Chondrocyte (in vitro differentiated cells): ENCODE measurements around the gene SIRPG. TPM values are rescaled to one million over a fixed set of nuclear protein-coding genes. Genes with fewer than 3 reads are reported as not detected.

Source experiments
- DNase-seq: peaks from one replicate; pipeline ENCODE4 v3.0.0; 2021; ENCODE audit warnings: mixed read lengths, low spot score
- H3K27ac Mint-ChIP-seq: one replicate; pipeline ENCODE4 v1.8.0; 2021; ENCODE audit warnings: mild to moderate bottlenecking, moderate library complexity, mixed read lengths; ENCODE audit not compliant: unreplicated experiment
- H3K27me3 Mint-ChIP-seq: 2 replicates; pipeline ENCODE4 v1.8.0; 2021; ENCODE audit warnings: low read depth, mixed read lengths
- H3K36me3 Mint-ChIP-seq: 2 replicates; pipeline ENCODE4 v1.8.0; 2021; ENCODE audit warnings: low read depth, mixed read lengths
- H3K4me1 Mint-ChIP-seq: 2 replicates; pipeline ENCODE4 v1.8.0; 2021; ENCODE audit warnings: low read depth, mild to moderate bottlenecking, mixed read lengths
- H3K4me3 Mint-ChIP-seq: one replicate; pipeline ENCODE4 v1.8.0; 2021; ENCODE audit warnings: mild to moderate bottlenecking, moderate library complexity, mixed read lengths; ENCODE audit not compliant: unreplicated experiment
- H3K9me3 Mint-ChIP-seq: 2 replicates; pipeline ENCODE4 v1.8.0; 2021; ENCODE audit warnings: low read depth, mixed read lengths
- CTCF ChIP-seq: fragments of 200-600 bp; sonication (generic); IDR thresholded peaks from 2 replicates; pipeline ENCODE4 v1.5.0; 2021; ENCODE audit warnings: antibody characterized with exemption, mild to moderate bottlenecking, moderate library complexity
- total RNA-seq: library from RNA; stranded (reverse); gene quantifications from 3 replicates; pipeline ENCODE4 v1.2.1, GENCODE V29; 2021

Gene SIRPG
- total RNA-seq, 1 donor from 2014 or later: not detected

- Mint-ChIP-seq H3K4me1 (no peaks in the 10 kb centered on the region), H3K4me3 (no peak overlapping the region), H3K27me3 (peaks cover 53% of the 10 kb centered on the region), H3K36me3 (no peaks in the 10 kb centered on the region), H3K27ac (no peak overlapping the region), H3K9me3 (no peaks in the 10 kb centered on the region)
- TF ChIP-seq CTCF: no peak
- no peak for DNase-seq
Observed at GRCh38 chr20:1688886-1689538, 31.4 kb upstream of the SIRPG start.

- Mint-ChIP-seq H3K27ac (no peak overlapping the region), H3K4me3 (no peak overlapping the region), H3K36me3 (no peaks in the 10 kb centered on the region), H3K4me1 (no peaks in the 10 kb centered on the region), H3K27me3 (peaks cover 41% of the 10 kb centered on the region), H3K9me3 (peaks cover 14% of the 10 kb centered on the region)
- no peak for TF ChIP-seq CTCF
- DNase-seq: no peak
Observed at GRCh38 chr20:1687053-1687452, 29.5 kb upstream of the SIRPG start.

GRCh38 chr20:1686151-1686748 is 28.7 kb upstream of the SIRPG start:
- Mint-ChIP-seq H3K36me3 (no peaks in the 10 kb centered on the region), H3K4me1 (no peaks in the 10 kb centered on the region), H3K27ac (no peak overlapping the region), H3K27me3 (peaks cover 33% of the 10 kb centered on the region), H3K9me3 (peaks cover 17% of the 10 kb centered on the region), H3K4me3 (no peak overlapping the region)
- no peak for DNase-seq
- no peak for TF ChIP-seq CTCF

GRCh38 chr20:1685304-1686052 is 27.9 kb upstream of the SIRPG start:
- no peak for TF ChIP-seq CTCF
- H3K27me3 Mint-ChIP-seq: peaks cover 32% of the 10 kb centered on the region
- no peak for DNase-seq
- no peak overlapping the region for H3K27ac Mint-ChIP-seq
- H3K9me3 Mint-ChIP-seq: peaks cover 17% of the 10 kb centered on the region
- H3K4me3 Mint-ChIP-seq: no peak overlapping the region
- no peaks in the 10 kb centered on the region for H3K4me1 Mint-ChIP-seq
- H3K36me3 Mint-ChIP-seq: no peaks in the 10 kb centered on the region

GRCh38 chr20:1684872-1685271 is 27.3 kb upstream of the SIRPG start:
- Mint-ChIP-seq H3K9me3 (peaks cover 17% of the 10 kb centered on the region), H3K27me3 (peaks cover 30% of the 10 kb centered on the region), H3K4me1 (no peaks in the 10 kb centered on the region), H3K36me3 (no peaks in the 10 kb centered on the region), H3K4me3 (no peak overlapping the region), H3K27ac (no peak overlapping the region)
- no peak for DNase-seq
- no peak for TF ChIP-seq CTCF
